Measurements from ENCODE around the gene HOXC5. TPM values are rescaled to one million over a fixed set of nuclear protein-coding genes. Genes with fewer than 3 reads are reported as not detected.
A peak's percentile ranks its signal among the peaks of the same experiment; 100 is the strongest.

HOXC5 gene
- total RNA-seq, 1 experiment from 2014 or later: 3.4 TPM

- no peaks in the 10 kb centered on the region for H3K27me3 ChIP-seq (replicated peaks; ENCODE audit: control insufficient read depth, insufficient read depth, low read length)
- BruUV-seq (replicated peaks): no TSS peak
These were observed 11.3 kb upstream of the HOXC5 start for GRCh38 chr12:54021432-54022013.

GRCh38 chr12:54022960-54023884 lies 9.6 kb upstream of the HOXC5 start:
- no peaks in the 10 kb centered on the region for H3K9me3 ChIP-seq
- Mint-ChIP-seq H3K27ac (ENCODE audit: unreplicated experiment) (no peak overlapping the region), H3K36me3 (ENCODE audit: insufficient read depth, unreplicated experiment) (peaks cover 6% of the 10 kb centered on the region), H3K4me3 (ENCODE audit: unreplicated experiment) (no peak overlapping the region), H3K9me3 (ENCODE audit: unreplicated experiment) (no peaks in the 10 kb centered on the region), H3K27me3 (ENCODE audit: insufficient read depth, unreplicated experiment) (no peaks in the 10 kb centered on the region), H3K4me1 (ENCODE audit: low read depth, unreplicated experiment) (peaks cover 26% of the 10 kb centered on the region)
- no peaks in the 10 kb centered on the region for H3K27me3 ChIP-seq (replicated peaks; ENCODE audit: control insufficient read depth, insufficient read depth, low read length)
- intact Hi-C loops (cut with micrococcal nuclease; ENCODE audit: unreplicated experiment): no loop called here
- H3K4me3 ChIP-seq (ENCODE audit: low read depth, low read length): no peak overlapping the region
- ChIA-PET CTCF (interaction anchor here (0.9 to 1.4 kb wide), 2 partner anchors 9 to 178 kb away, joined by 4 to 6 read pairs; partner anchors contain the start of gene HOXC5), POLR2A (interaction anchor here (0.5 to 1.0 kb wide), 2 partner anchors 12 to 179 kb away, joined by 4 to 15 read pairs; no protein-coding TSS in a partner anchor)
- TF ChIP-seq, protein P1, sequence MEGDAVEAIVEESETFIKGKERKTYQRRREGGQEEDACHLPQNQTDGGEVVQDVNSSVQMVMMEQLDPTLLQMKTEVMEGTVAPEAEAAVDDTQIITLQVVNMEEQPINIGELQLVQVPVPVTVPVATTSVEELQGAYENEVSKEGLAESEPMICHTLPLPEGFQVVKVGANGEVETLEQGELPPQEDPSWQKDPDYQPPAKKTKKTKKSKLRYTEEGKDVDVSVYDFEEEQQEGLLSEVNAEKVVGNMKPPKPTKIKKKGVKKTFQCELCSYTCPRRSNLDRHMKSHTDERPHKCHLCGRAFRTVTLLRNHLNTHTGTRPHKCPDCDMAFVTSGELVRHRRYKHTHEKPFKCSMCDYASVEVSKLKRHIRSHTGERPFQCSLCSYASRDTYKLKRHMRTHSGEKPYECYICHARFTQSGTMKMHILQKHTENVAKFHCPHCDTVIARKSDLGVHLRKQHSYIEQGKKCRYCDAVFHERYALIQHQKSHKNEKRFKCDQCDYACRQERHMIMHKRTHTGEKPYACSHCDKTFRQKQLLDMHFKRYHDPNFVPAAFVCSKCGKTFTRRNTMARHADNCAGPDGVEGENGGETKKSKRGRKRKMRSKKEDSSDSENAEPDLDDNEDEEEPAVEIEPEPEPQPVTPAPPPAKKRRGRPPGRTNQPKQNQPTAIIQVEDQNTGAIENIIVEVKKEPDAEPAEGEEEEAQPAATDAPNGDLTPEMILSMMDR (IDR thresholded peaks at IDR 0.05; ENCODE audit: insufficient read depth in 1 of 2, low read depth in 1 of 2, low read length in 1 of 2, severe bottlenecking in 1 of 2, unreplicated experiment in 1 of 2): no peak
- no peak for DNase-seq
- BruUV-seq (replicated peaks): no TSS peak
- H3K36me3 ChIP-seq (ENCODE audit: control insufficient read depth, insufficient read depth, low read length): no peaks in the 10 kb centered on the region
- H3K4me1 ChIP-seq: peaks cover 9% of the 10 kb centered on the region

More at GRCh38 chr12:54021432-54022013, 11.3 kb upstream of the HOXC5 start:
- Histone ChIP-seq H3K4me1 (peaks cover 10% of the 10 kb centered on the region), H3K9me3 (no peaks in the 10 kb centered on the region), H3K4me3 (ENCODE audit: low read depth, low read length) (no peak overlapping the region), H3K36me3 (ENCODE audit: control insufficient read depth, insufficient read depth, low read length) (no peaks in the 10 kb centered on the region)
- no peak overlapping the region for H3K4me3 Mint-ChIP-seq (ENCODE audit: unreplicated experiment)
- H3K27me3 Mint-ChIP-seq (ENCODE audit: insufficient read depth, unreplicated experiment): no peaks in the 10 kb centered on the region
- intact Hi-C loops (cut with micrococcal nuclease; ENCODE audit: unreplicated experiment): no loop called here
- TF ChIP-seq, protein P1 (IDR thresholded peaks at IDR 0.05; ENCODE audit: insufficient read depth in 1 of 2, low read depth in 1 of 2, low read length in 1 of 2, severe bottlenecking in 1 of 2, unreplicated experiment in 1 of 2): no peak
- peaks cover 20% of the 10 kb centered on the region for H3K4me1 Mint-ChIP-seq (ENCODE audit: low read depth, unreplicated experiment)
- ChIA-PET POLR2A (no interaction called here), CTCF (interaction anchor here (1.4 kb wide), 1 partner anchor 186 kb away, joined by 4 read pairs; no protein-coding TSS in a partner anchor)
- DNase-seq: no peak
- H3K9me3 Mint-ChIP-seq (ENCODE audit: unreplicated experiment): no peaks in the 10 kb centered on the region
- H3K36me3 Mint-ChIP-seq (ENCODE audit: insufficient read depth, unreplicated experiment): peaks cover 6% of the 10 kb centered on the region
- H3K27ac Mint-ChIP-seq (ENCODE audit: unreplicated experiment): peak overlapping the region; percentile 56

DNA sequence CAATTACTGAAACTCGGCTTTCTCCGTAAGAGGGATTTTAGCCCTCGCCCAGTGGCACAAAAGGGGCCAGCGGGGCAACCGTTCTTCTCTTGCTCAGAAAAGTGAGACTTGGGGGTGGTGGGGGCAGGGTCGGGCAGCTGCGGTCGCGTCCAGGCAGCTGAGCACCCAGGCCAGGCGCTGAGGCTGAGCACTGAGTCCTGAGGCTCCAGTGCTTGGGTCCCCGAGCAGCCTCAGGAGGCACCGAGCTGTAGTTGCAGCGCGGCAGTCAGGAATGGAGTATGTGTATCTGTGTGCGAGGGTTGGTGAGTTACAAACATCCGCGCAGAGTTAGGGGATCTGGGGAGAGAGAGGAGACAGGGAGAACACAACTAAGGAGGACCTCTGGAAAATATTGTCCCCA lies 8.7 kb upstream of the HOXC5 start:
- Histone ChIP-seq H3K4me1 (0 out of 2 replicates have a peak, but pooled peaks cover 4% of the 10 kb centered on the region), H3K9me3 (no peaks in the 10 kb centered on the region), H3K27me3 (replicated peaks; ENCODE audit: control insufficient read depth, insufficient read depth, low read length) (no peaks in the 10 kb centered on the region), H3K36me3 (ENCODE audit: control insufficient read depth, insufficient read depth, low read length) (no peaks in the 10 kb centered on the region), H3K4me3 (ENCODE audit: low read depth, low read length) (no peak overlapping the region)
- no peaks in the 10 kb centered on the region for H3K27me3 Mint-ChIP-seq (ENCODE audit: insufficient read depth, unreplicated experiment)
- TF ChIP-seq, protein P1 (IDR thresholded peaks at IDR 0.05; ENCODE audit: insufficient read depth in 1 of 2, low read depth in 1 of 2, low read length in 1 of 2, severe bottlenecking in 1 of 2, unreplicated experiment in 1 of 2): no peak
- POLR2A ChIA-PET: no interaction called here
- intact Hi-C loops (cut with micrococcal nuclease; ENCODE audit: unreplicated experiment): no loop called here
- H3K9me3 Mint-ChIP-seq (ENCODE audit: unreplicated experiment): no peaks in the 10 kb centered on the region
- BruUV-seq (replicated peaks): no TSS peak
- no peak overlapping the region for H3K27ac Mint-ChIP-seq (ENCODE audit: unreplicated experiment)
- CTCF ChIA-PET: interaction anchor here (0.9 to 1.4 kb wide), 2 partner anchors 8 to 177 kb away, joined by 4 to 6 read pairs; partner anchors contain the start of gene HOXC5
- DNase-seq: no peak
- H3K36me3 Mint-ChIP-seq (ENCODE audit: insufficient read depth, unreplicated experiment): peaks cover 13% of the 10 kb centered on the region
- peaks cover 26% of the 10 kb centered on the region for H3K4me1 Mint-ChIP-seq (ENCODE audit: low read depth, unreplicated experiment)
- H3K4me3 Mint-ChIP-seq (ENCODE audit: unreplicated experiment): no peak overlapping the region

All from Caco-2 (cell line).